ENCODE results near the gene IKZF1.

IKZF1 gene

DNA sequence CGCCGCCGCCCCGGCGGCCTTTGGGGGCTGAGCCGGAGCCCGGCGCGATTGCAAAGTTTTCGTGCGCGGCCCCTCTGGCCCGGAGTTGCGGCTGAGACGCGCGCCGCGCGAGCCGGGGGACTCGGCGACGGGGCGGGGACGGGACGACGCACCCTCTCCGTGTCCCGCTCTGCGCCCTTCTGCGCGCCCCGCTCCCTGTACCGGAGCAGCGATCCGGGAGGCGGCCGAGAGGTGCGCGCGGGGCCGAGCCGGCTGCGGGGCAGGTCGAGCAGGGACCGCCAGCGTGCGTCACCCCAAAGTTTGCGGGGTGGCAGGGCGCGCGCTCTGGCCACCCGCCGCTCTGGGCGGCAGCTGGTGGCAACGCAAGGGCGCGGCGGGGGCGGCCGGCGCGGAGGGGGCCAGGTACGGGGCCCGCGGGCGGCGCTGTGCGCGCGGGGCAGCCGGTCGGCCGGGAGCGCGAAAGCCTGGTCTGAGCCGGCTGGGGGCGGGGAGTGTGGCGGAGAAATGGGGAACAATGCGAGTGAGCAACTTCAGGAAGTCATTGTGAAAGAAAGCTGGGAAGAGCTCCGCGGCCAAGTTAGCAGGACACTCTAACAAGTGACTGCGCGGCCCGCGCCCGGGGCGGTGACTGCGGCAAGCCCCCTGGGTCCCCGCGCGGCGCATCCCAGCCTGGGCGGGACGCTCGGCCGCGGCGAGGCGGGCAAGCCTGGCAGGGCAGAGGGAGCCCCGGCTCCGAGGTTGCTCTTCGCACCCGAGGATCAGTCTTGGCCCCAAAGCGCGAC is at the start of gene IKZF1:
TSS of gene IKZF1 (plus strand) at position 588 of the 782 bp plus-strand sequence. CDS start 14,346 bp downstream, outside the sequence.
- DNase-seq: peak; percentile 66

DNA sequence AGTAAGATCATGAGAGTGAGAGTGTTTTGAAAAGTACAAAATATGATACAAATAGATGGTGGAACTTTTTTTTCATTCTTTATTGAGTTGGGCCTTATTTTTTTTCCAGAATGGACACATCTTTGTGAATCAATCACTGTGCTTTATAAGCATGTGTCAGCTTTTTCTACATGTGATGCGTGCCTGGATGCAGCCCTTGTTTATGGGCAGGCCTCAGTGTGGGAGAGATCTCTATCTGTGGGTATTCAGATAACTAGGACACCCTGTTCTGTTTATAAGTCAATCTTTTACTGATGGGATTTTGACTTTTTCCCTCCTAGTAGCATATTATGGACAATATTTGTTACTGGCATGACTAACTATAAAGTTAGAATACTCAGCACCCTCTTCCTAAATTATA is 42.9 kb upstream of the IKZF1 start:
- peak; percentile 50 for DNase-seq

DNA sequence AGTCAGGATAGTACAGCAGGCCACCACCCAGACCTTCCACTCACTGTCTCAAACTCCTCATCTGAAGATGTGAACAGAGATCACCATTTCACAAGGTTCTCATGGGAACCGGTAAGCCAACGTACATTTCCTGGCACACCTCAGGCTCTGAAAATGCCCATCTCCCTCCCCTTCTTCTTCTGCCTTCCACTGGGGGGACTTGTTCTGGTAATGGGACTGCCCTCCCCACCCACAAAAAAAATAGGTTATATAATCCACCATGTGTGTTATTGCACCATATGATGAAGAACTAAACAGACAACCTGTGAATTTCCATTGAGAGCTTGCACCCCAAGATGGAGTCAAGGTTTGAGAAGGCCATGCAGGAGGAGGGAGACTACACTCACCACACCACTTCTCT is 42.1 kb upstream of the IKZF1 start:
- DNase-seq: no peak

DNA sequence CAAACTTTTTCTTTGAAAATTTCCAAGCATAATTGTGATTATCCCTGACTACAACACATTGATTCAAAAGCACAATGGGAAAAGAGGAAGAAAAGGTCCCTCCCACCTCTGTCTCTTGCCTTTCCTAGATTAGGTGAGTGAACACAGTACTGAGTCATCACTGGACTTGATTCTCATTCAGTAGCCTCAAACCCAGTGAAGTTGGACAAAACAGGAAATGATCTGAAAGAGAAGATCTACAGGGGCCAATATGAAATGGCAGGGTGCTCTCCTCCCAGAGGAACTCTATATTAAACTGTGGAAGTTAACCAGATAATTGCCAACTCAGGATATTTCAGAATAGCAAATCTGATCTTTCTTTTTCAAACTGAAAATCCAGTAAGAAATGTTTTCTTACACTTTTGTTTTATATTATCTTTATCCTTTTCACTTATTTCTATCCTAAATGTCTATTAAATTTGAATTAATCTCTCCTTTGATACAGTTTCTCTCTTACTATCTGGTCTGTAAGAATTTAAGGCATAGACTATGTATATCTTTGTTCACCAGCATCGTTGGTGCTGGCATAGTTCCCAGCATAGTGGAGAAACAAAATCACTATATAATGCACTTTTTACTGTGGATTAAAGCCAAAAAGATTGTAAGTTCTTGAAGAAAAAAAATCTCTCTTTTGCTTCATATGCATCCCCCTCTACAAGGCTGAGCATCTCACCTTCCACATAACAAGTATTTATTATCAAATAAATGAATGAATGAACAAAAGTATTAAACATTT is 41.4 kb upstream of the IKZF1 start:
- DNase-seq: peak; percentile 47

DNA sequence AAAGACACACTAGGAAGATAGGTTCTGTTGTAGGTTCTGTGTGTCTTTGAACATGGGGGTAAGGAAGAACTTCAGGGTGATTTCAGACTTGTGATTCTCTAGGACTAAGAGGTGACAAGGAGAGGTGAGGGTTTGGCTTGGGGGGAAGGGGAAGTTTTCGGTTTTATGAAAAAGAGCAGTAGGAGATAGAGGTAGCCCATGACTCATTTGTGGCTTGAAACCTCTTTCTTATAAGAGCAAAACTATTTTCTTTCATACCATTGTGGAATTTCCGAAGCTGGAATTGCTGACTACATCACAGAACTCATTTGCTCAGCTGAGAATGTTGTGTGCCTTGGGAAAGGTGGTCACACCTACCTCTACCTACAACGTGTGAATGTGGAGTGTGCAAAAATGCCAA is 39.6 kb upstream of the IKZF1 start:
- peak; percentile 60 for DNase-seq

DNA sequence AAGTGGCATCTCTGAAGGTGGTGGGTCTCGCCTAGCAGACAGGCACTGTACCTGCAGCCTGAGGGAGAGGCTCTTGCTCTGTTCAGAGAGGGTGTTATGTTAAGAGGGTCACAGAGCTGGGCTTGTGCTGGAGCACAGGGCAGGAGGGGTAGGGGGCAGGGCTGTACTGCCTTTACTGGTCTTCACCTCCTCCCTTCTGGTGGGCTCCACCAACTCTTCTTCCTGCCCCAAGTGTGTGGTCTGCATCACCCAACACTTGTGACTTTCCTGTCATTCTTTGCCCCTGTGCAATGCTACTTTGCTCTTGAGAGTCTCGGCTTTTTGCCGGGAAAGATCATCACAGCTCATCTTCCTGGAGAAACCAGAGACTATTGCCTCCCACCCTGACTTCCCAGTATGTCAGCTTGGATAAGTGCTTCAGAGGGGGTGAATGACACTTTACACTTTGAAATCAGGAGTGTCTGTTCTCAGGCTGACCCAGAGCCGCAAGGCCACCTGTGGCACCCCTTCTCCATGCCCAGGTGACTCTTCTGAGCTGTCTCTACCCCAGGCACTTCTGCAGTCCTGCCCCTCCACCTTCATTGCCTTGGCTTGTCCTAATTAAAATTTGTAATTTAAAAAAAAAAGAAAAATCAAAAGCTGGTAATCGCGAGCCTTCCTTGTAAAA is 38.4 kb upstream of the IKZF1 start:
- peak; percentile 15 for DNase-seq

DNA sequence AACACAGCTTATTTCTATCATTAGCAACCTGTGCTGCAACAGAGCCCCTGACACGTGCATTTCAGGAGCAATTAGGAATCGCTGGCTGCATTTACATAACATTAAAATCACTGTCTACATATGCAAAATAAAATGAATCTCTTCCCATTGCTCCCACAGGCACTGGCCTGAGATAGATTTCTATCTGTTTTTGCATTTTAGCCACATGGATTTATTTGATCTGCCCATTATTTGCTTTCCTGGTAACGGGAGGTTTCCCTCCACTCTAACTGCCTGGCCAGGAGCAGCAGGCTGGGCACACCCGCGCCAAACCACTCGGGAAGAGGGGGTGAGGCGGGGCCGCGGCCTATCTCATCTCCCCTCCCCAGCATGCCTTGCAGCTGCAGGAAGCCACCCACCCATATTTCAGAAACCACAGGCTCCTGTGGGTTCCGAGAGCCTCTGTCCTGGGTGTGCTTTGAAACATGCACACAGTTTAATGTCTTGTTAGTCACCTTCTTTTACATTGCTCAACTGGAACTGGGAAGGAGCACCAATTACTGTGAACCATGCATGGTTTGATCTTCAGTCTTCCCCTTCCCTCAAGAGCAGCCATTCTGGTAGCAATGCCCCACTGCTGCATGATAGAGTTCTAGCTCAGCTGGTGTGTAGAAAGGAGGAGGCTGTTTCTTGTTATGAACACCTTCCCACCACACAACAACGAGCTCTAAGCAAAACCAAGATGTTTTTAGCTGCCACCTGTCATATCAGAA is 37.7 kb upstream of the IKZF1 start:
- DNase-seq: peak; percentile 80

DNA sequence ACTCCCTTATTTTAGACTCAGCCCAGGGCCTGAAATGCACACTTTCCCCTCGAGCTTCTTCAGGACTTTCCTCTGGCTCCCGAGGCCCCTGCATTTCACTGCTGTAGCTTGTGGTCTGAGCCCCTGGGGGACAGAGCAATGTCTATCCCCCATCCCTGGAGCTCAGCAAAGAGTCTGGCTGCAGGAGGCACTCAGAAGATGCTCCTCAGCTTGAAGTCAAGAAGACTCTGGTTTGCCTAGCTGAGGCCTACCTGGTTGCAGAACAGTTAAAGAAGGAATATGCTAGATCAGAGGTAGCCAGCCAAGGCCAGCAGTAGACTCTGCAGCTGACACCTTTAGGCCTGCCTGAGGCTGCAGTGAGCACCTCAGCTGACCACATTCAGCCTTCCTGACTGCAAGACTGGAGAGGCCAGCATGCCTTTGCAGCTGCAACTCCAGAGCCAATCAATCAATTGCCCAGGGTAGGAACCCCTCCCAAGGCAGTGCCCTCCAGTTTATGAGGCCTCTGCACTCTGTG is 36.9 kb upstream of the IKZF1 start:
- DNase-seq: no peak

DNA sequence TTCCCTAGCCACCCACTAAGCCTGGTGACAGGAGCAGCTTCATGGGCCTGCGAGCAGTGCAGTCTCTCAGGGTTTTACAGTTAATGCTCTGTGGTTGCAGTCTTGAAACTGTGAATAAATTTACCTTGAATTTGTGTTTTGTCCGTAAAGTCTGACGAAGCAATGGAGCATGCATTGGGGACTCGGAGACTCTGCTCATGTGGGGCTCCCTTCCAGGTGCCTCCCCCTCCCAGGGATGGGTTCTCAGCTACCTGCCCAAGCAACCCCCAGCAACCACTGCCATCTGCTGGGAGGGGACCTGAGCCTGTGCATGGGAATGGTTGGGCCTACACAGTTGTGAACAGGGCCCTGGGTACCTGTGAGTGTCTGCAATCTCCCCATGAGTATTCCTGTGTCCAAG is 36.3 kb upstream of the IKZF1 start:
- no peak for DNase-seq

DNA sequence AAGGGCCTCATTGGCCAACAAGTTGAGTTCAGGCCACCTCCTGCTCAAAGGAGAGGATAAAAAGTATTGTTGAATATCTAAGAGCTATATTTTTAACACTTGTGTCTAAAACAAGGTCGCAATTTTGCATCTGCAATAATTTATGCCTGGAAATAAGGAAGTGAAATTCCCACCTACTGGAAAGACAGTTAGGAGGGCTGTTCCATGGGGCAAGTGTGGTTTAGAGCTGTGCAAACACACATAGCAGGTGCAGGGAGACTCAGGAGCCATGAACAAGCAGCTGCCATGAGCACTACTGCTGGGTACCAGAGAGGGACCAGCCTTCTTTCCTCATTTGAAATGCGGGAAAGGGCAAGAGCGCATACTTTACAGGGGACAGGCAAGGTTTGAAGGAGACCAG is 35.5 kb upstream of the IKZF1 start:
- DNase-seq: no peak

DNA sequence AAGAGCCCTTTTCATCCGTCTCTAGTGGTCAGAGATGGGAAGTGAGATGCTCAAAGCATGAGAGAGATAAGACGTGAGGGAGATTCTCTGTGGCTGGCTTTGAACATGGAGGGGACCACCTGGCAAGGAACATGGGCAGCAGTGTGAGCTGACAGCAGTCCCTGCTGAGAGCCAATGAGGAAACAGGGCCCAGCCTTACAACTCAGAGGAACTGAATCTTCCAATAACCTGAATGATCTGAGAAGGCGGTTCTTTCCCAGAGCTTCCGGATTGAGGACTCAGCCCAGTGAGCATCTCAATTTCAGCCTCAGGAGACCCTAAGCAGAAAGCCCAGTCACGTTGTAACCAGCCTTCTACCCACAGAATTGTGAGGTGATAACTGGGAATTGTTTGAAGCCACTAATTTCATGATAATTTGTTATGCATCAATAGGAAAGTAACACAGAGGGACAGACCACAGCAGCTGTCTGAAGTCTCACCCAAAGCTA is 33.9 kb upstream of the IKZF1 start:
- DNase-seq: peak; percentile 31

DNA sequence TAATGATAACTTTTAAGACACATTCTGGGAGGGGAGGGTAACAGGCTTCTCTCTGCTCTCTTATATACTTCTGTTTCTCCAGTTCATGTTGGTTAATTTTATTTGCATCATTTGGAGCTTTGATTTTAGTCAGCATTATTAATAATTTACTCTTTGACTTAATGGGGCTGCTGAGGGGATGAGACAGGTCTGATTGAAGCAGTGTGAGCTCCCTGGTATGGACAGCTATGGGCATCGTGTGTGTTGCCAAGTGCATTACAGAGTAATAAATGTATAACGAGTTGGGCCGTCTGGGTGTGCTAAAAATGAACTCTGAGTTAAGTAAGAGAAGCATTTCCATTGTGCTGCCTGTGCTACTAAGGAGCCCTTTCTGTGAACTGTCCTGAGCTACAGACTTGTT is 31.7 kb upstream of the IKZF1 start:
- no peak for DNase-seq

DNA sequence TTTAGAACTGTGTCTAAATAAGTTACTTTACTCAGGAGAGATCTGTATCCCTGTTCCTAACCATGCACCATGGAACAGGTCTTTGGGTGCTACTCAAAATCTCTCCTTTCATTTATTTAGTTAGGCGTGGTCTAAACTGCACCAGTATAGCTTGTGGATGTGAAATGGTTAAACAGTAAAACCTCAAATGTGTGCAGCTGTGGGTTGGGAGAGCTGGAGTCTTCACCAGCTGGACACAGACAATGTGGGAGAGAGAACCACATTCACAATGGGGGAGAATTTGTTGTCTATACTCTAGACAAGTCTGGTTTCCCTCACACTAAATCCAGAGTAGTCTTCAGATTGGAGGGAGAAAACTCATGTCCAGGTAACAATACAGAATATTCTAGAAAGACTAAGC is 31.2 kb upstream of the IKZF1 start:
- DNase-seq: no peak

DNA sequence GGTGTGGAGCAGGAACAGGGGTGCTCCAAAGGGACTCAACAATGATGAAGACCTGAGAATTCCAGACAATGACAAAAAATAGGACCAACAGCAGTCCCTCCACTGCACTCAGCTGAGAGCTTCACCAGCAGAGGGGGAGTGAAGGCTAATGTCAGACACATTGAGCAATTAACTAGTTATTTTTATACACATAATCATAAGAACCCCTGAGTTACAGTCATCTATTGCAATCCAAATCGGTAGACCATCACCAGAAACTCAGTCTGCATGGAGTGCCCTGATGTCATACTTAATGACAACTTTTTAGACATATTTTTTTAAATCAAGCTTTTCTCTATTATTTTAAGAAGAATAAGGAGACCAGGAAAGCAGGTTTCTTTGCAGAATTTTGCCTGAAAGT is 30.6 kb upstream of the IKZF1 start:
- no peak for DNase-seq

DNA sequence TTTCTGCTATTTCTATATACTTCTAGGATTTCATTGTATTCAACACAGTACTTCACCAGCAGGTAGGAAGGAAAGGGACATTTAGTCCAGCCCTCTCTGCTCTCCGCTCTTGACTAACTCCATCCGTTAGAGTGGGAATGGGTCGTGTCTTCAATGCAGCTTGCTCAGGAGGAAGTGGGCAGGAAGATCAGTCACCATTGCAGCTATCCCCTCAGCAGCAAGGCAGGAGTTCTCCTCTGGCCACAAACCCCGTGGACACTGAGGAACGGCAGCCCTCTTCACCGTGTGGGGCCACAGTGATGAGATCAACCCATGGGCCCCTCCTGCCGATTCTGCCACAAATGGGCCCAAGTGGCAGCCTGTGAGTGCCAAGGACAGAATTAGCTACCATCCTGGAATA is 30.2 kb upstream of the IKZF1 start:
- DNase-seq: no peak

DNA sequence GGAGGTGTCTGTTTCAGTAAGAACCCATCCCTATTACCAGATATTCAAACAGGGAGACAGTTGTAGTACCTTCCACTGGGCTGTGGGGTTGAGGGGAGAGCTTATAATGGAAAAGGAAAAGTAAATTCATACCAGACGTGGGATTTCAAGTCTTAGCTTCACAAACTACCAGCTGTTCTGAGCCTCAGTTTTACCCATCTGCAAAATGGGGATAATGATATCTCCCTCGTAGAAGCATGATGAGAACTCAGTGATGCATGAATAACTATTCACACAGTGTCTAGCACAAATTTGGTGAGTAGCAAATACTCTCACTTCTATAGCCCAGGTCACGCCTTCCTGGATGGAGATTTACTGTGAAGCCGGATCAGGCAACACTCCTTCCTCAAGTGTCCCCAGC is 29.1 kb upstream of the IKZF1 start:
- no peak for DNase-seq

DNA sequence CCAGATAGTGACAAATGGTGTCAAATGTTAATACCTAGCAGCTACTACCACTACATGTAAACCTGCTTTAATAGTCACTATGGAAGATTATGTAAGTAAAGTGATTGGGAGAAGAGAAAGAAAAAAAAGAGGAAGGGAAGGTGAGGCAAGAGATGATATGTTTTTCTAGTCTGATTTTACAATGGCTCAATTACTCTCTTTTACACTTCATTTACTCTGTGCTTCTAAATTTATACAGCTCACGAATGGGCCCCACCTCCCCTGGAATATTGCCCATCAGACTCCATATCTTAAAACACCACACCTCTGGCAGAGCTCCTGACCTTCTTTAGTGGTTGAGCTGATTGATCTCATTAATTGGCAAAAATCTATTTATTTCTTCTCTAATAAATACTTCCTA is 28.0 kb upstream of the IKZF1 start:
- no peak for DNase-seq

DNA sequence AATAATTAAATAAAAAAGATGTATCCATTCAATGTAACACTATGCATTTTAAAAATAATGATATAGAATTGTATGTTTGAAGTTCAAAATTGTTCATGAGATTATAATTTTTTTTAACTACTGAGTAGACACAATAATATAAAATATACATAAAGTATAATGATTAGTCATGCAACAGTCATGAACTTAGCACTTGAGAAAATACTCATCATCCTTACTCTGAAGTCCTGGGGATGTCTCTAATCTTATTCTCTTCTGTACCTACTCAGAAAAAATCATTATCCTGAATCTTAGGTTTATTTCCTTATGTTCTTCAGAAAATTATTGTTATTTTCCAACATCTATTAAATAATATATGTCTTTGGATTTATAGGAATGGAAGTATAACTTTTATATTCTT is 26.4 kb upstream of the IKZF1 start:
- DNase-seq: no peak

DNA sequence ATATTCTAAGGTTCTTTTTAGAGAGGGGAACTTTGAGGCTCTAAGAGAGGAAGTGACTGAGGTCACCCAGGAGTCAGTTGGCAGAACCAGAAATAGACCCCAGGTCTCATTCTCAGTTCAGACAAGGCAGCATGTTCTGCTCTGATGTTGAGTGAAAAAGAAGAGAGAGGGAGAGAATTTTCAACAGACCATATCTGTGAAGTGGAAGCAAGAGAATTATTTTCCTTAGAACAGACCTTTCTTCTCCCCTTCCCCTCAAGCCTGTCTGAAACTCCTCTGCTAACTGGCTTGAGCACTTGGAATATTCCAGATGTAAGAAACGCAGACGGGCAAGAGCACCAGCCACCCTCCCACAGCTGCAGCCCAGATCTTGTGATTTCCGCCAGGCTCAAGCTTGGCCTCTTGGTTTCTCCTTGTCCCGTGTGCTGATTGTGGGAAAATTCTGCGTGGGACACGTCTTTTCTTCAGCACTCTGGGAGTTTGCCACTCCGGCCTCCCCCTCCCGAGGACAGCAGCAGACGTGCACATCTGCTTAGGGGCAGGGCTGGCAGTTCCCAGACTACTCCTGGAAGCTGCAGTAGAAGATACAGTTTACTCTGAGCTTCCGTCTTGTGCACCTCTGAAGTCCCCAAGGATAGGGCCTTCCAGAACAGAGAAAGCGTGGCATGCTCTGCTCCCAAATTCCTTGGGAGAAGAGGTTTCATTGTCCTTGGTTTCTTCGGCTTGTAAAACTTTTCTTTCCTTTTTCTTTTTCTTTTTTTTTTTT is 22.7 kb upstream of the IKZF1 start:
- DNase-seq: peak; percentile 28

DNA sequence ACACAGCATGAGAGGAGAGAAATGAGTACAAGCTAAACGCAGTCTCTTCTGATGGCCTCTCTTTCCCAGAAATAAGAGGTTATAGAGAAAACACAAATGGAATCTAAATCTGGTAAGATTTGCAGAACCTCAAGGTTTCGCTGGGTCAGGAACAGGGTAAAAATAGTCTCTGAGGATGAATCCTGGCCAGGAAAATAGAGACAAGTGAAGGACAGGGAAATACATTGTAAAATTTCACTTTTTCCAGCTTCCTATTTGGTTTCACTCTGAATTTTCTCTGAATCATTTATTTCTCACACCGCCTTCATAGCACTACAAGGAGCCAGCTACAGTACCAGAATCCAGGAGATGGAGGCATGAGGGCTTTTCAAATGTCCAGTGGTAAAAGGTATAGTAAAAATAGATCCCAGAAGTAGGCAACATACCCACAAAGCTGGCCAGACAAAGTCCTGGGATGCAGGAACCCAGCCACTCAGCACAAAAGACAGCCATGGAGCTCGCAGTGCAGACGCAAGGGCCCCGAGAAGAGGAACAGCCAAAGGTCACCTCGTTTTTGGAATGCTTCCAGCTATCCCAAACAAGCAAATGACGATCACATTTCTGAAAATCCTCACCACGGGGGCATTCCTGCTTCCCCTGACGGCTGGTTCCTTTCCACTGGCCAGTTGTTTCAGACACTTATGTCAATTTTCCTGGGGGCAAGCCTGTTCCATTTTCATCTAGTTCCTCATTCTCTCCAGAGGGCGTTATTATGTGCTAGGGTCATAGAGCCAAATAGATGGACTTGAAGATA is 21.5 kb upstream of the IKZF1 start:
- no peak for DNase-seq

DNA sequence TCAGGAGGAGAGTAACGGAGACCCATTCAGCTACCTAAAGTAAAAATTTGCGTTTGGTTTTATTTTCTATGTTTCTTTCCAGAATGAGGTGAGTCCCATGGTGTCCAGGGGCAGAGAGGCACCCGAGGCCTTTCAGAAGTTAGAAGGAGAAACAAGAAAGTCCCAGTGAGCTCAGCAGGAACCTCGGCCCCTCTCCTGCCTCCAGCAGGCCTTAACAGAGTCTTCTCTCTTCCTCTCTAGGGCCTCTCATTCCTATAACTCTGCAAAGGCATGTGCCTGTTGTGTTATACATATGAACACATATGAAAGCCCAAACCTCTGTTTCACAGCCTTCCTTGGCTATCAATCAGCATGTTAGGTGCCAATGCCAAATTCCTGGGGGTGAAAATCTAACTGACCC is 20.8 kb upstream of the IKZF1 start:
- DNase-seq: no peak

Data from CD4-positive, alpha-beta T cell treated with Interleukin-12 subunit alpha and Interleukin-12 subunit beta, for 1 hour (primary cell).